ENCODE data around the gene RAB15. TPM values are rescaled to one million over a fixed set of nuclear protein-coding genes. Genes with fewer than 3 reads are reported as not detected.

The RAB15 gene
- total RNA-seq, 1 donor from 2014 or later, result 25.0 TPM

DNA sequence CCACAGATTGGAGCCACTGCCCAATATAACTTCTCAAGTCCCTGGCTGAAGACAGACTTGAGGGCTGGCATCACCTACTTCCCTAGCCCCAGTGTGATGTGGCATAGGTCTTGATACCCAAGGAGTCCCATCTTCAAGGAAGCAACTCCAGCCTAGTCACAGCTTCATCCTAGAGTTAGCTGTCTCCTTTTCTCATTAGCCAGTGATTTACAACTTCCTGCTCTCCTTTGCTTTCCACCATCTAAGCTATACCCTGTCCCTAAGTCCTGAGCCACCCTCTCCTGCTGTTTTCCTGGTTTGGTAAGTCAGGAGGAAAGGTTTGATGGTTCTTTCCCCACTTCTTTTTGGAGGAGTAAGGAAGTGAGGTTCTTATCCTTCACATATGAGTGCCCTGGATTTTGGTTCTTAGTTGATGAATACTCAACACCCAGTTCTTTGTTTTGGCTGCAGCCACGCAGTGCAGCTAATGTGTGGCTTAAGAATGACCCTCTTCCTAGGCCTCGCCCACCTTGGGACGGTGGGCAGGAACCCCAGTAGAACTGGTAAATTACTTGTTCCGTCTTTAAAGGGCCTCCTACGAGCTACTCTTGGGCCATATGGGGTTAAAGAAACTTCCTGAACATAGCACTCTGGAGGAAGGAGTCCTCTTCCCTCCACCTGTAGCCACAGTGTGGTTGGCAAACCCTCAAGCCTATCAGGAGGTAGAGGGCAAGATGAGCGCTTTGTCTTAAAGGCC is 25.7 kb downstream of the RAB15 start:
- Mint-ChIP-seq H3K4me1 (no peaks in the 10 kb centered on the region), H3K27me3 (ENCODE audit: low read depth) (no peaks in the 10 kb centered on the region), H3K27ac (no peak overlapping the region), H3K9me3 (no peaks in the 10 kb centered on the region), H3K4me3 (no peak overlapping the region), H3K36me3 (peaks cover 34% of the 10 kb centered on the region)
- TF ChIP-seq, protein P1, sequence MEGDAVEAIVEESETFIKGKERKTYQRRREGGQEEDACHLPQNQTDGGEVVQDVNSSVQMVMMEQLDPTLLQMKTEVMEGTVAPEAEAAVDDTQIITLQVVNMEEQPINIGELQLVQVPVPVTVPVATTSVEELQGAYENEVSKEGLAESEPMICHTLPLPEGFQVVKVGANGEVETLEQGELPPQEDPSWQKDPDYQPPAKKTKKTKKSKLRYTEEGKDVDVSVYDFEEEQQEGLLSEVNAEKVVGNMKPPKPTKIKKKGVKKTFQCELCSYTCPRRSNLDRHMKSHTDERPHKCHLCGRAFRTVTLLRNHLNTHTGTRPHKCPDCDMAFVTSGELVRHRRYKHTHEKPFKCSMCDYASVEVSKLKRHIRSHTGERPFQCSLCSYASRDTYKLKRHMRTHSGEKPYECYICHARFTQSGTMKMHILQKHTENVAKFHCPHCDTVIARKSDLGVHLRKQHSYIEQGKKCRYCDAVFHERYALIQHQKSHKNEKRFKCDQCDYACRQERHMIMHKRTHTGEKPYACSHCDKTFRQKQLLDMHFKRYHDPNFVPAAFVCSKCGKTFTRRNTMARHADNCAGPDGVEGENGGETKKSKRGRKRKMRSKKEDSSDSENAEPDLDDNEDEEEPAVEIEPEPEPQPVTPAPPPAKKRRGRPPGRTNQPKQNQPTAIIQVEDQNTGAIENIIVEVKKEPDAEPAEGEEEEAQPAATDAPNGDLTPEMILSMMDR (IDR thresholded peaks at IDR 0.05; ENCODE audit: unreplicated experiment), result no peak
- no peak for DNase-seq (ENCODE audit: low spot score in 2 of 2, unreplicated experiment in 2 of 2)

DNA sequence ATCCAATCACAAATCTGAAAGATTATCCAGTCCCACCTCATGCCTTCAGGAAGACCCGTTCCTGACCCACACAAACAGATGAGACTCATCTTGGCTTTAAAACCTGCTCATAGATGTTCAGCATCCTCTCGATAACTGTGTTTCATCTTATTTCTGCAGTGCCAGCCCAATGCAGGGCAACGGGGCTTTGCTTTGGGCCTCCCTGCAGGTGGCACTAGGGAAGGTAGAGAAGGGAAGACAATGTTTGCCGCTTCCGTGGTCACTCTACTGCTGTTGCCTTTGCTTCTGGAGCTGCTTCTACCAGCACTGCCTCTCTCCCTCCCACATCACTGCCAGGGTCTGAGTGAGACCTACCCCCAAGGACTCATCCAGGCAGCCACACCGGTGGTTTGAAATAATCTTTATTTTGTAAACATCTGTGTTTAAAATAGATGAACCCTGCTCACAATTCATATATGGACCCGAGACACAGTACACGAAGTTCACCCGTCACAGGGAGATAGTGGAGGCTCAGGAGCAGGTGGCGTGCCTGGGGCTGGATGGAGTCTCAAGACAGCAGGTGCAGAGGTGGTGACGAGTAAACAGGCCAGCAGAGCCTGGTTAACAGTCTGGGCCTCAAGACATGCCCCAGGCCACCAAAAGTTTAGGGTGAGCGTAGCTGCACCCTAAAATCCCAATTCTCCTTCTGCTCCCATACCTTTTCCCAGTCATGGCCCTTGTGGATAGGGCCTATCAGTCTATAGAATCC is 26.5 kb downstream of the RAB15 start:
- Mint-ChIP-seq H3K4me3 (no peak overlapping the region), H3K36me3 (peaks cover 30% of the 10 kb centered on the region), H3K4me1 (peaks cover 3% of the 10 kb centered on the region), H3K27me3 (ENCODE audit: low read depth) (no peaks in the 10 kb centered on the region), H3K9me3 (no peaks in the 10 kb centered on the region), H3K27ac (no peak overlapping the region)
- DNase-seq (ENCODE audit: low spot score in 2 of 2, unreplicated experiment in 2 of 2), result no peak
- TF ChIP-seq, protein P1 (IDR thresholded peaks at IDR 0.05; ENCODE audit: unreplicated experiment), result no peak

DNA sequence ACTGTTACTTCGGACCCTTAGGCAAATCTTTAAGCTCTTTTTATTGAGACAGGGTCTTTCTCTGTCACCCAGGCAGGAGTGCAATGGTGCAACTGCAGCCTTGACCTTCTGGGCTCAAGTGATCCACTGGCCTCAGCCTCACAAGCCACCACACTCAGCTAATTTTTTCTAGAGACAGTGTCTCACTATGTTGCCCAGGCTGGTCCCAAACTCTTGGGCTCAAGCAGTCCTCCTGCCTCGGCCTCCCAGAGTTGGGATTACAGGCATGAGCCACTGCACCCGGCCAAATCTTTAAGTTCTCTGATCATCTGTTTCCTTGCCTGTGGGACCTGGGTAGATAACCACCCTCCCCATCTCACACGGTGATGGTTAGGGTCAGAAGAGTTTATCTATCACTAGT is 27.3 kb downstream of the RAB15 start:
- no peak for DNase-seq (ENCODE audit: low spot score in 2 of 2, unreplicated experiment in 2 of 2)
- Mint-ChIP-seq H3K36me3 (peaks cover 31% of the 10 kb centered on the region), H3K4me1 (peaks cover 3% of the 10 kb centered on the region), H3K4me3 (no peak overlapping the region), H3K27ac (no peak overlapping the region), H3K9me3 (no peaks in the 10 kb centered on the region), H3K27me3 (ENCODE audit: low read depth) (no peaks in the 10 kb centered on the region)
- TF ChIP-seq, protein P1 (IDR thresholded peaks at IDR 0.05; ENCODE audit: unreplicated experiment), result no peak

DNA sequence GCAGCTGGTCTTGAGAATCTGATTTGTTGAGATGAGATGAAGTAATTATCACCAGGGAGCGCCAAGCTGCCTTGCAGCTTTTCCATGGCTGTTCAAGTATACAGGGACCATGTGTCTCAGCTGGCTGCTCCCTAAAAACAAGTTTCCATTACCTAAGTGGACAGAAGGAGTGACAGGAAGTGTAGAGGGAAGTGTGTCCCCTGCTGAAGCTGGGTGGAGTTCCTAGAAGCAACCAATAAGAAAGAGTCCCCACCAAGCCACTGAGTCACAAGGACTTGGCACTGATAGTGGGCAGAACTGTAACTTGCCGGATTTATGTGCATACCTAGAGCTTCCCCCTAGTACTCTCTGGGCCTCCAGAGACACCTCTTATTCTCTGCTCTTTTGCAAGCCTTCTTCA is 28.1 kb downstream of the RAB15 start:
- TF ChIP-seq, protein P1 (IDR thresholded peaks at IDR 0.05; ENCODE audit: unreplicated experiment), result no peak
- H3K9me3 Mint-ChIP-seq, result no peaks in the 10 kb centered on the region
- DNase-seq (ENCODE audit: low spot score in 2 of 2, unreplicated experiment in 2 of 2), result no peak
- peaks cover 31% of the 10 kb centered on the region for H3K36me3 Mint-ChIP-seq
- H3K4me3 Mint-ChIP-seq, result no peak overlapping the region
- no peak overlapping the region for H3K27ac Mint-ChIP-seq
- H3K4me1 Mint-ChIP-seq, result peaks cover 7% of the 10 kb centered on the region
- no peaks in the 10 kb centered on the region for H3K27me3 Mint-ChIP-seq (ENCODE audit: low read depth)

DNA sequence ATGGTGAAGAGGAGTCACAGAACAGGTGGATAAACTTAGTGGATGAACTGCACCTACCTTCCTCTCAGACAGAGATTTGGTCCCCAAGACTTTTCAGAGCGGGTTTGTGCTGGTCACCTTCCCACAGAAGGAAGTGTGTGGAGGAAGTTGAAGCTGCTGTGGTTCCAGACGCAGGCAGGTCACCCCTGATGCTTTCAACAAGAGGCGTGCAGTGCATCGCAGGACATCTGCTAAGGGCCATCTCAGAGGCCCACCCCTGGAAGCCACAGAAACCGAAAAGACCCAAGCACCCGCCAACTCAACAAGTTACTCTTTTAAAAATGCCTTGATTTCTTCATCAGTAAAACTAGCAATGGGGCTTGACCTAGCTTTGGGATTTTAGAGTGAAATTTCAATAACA is 28.6 kb downstream of the RAB15 start:
- Mint-ChIP-seq H3K4me3 (no peak overlapping the region), H3K4me1 (peaks cover 7% of the 10 kb centered on the region), H3K27ac (no peak overlapping the region), H3K9me3 (no peaks in the 10 kb centered on the region), H3K36me3 (peaks cover 27% of the 10 kb centered on the region), H3K27me3 (ENCODE audit: low read depth) (no peaks in the 10 kb centered on the region)
- no peak for DNase-seq (ENCODE audit: low spot score in 2 of 2, unreplicated experiment in 2 of 2)
- TF ChIP-seq, protein P1 (IDR thresholded peaks at IDR 0.05; ENCODE audit: unreplicated experiment), result no peak

Data from mesothelial cell of epicardium (in vitro differentiated cells).